Bone marrow (tissue), 2 donors: ENCODE measurements around the gene SULT4A1.
"Not testable (repeated sequence)": the region's sequence is repeated elsewhere in the genome, so short reads cannot be mapped to it uniquely, and the experiment has no call there.

Experiments used
- DNase-seq, 2 donors: peaks; one replicate each; lab custom pipeline; 2025; lab: John Stamatoyannopoulos, UW

Gene SULT4A1

GRCh38 chr22:43862074-43862881 lies at the start of gene SULT4A1:
Gene SULT4A1 (minus strand): TSS chr22:43862513. CDS start chr22:43862382, 131 bp downstream.
- no peak for DNase-seq

GRCh38 chr22:43911351-43911750 lies 49.0 kb upstream of the SULT4A1 start:
- no peak for DNase-seq

- DNase-seq = no peak
Measured at GRCh38 chr22:43910178-43910695, 47.9 kb upstream of the SULT4A1 start.

GRCh38 chr22:43909708-43910107 lies 47.4 kb upstream of the SULT4A1 start:
- no peak for DNase-seq

GRCh38 chr22:43905681-43906080 lies 43.4 kb upstream of the SULT4A1 start:
- DNase-seq = no peak

GRCh38 chr22:43904412-43904811 lies 42.1 kb upstream of the SULT4A1 start:
- not testable (repeated sequence) for DNase-seq

- DNase-seq = not testable (repeated sequence)
Measured at GRCh38 chr22:43903033-43903432, 40.7 kb upstream of the SULT4A1 start.

GRCh38 chr22:43901976-43902643 lies 39.8 kb upstream of the SULT4A1 start:
- no peak for DNase-seq

GRCh38 chr22:43900206-43900605 lies 37.9 kb upstream of the SULT4A1 start:
- no peak for DNase-seq

- no peak for DNase-seq
Measured at GRCh38 chr22:43897751-43898261, 35.5 kb upstream of the SULT4A1 start.

- no peak for DNase-seq
Measured at GRCh38 chr22:43895986-43896645, 33.8 kb upstream of the SULT4A1 start.

GRCh38 chr22:43894122-43894521 lies 31.8 kb upstream of the SULT4A1 start:
- DNase-seq = no peak

- no peak for DNase-seq
Measured at GRCh38 chr22:43893266-43893665, 31.0 kb upstream of the SULT4A1 start.

GRCh38 chr22:43892183-43892894 lies 30.0 kb upstream of the SULT4A1 start:
- DNase-seq = no peak

- no peak for DNase-seq
Measured at GRCh38 chr22:43891360-43892182, 29.3 kb upstream of the SULT4A1 start, which contains the start of gene PNPLA5. Gene PNPLA5 (minus strand): TSS chr22:43892013. CDS start chr22:43891880, 133 bp downstream.

GRCh38 chr22:43890901-43891331 lies 28.6 kb upstream of the SULT4A1 start:
- DNase-seq = no peak

- DNase-seq = no peak
Measured at GRCh38 chr22:43889860-43890253, 27.5 kb upstream of the SULT4A1 start.

GRCh38 chr22:43889201-43889859 lies 27.0 kb upstream of the SULT4A1 start:
- no peak for DNase-seq

- DNase-seq = no peak
Measured at GRCh38 chr22:43888740-43889139, 26.4 kb upstream of the SULT4A1 start.

GRCh38 chr22:43887391-43887790 lies 25.1 kb upstream of the SULT4A1 start:
- no peak for DNase-seq
